ENCODE measurements around the gene MAN1A1. TPM values are rescaled to one million over a fixed set of nuclear protein-coding genes. Genes with fewer than 3 reads are reported as not detected.

MAN1A1 gene
- total RNA-seq, 4 donors from 2014 or later: 52.7 to 123 (median 97.1) TPM

GRCh38 chr6:119328892-119329793 lies 20.4 kb downstream of the MAN1A1 start:
- Histone ChIP-seq H3K4me3 (no peak overlapping the region), H3K27ac (no peak overlapping the region), H3K9me3 (no peaks in the 10 kb centered on the region), H3K36me3 (no peaks in the 10 kb centered on the region), H3K4me1 (peaks cover 0 to 15% (median 0%) of the 10 kb centered on the region in 4 donors), H3K27me3 (no peaks in the 10 kb centered on the region)
- in situ Hi-C loops (cut with MboI; ENCODE audit: low pct_ligation_motif_present in 1 of 4, low pct_unique_long_range_greater_than_20kb in 1 of 4, low sequenced_read_pairs in 3 of 4) (loop anchor here in 1 of 4 donors (25.0 kb wide), 1 partner anchor 192 kb away; no protein-coding TSS in a partner anchor), intact Hi-C loops (cut with DNase I; ENCODE audit: low total_unique reads) (no loop called here)
- no peak for DNase-seq
- TF ChIP-seq POLR2A (IDR thresholded peaks at IDR 0.05): no peak
- no peak for TF ChIP-seq POLR2AphosphoS5 (IDR thresholded peaks at IDR 0.05)
- TF ChIP-seq, protein P1, sequence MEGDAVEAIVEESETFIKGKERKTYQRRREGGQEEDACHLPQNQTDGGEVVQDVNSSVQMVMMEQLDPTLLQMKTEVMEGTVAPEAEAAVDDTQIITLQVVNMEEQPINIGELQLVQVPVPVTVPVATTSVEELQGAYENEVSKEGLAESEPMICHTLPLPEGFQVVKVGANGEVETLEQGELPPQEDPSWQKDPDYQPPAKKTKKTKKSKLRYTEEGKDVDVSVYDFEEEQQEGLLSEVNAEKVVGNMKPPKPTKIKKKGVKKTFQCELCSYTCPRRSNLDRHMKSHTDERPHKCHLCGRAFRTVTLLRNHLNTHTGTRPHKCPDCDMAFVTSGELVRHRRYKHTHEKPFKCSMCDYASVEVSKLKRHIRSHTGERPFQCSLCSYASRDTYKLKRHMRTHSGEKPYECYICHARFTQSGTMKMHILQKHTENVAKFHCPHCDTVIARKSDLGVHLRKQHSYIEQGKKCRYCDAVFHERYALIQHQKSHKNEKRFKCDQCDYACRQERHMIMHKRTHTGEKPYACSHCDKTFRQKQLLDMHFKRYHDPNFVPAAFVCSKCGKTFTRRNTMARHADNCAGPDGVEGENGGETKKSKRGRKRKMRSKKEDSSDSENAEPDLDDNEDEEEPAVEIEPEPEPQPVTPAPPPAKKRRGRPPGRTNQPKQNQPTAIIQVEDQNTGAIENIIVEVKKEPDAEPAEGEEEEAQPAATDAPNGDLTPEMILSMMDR (IDR thresholded peaks at IDR 0.05): no peak
- 83 to 94% methylated on average over 2 to 4 of the region's 4 CpGs for WGBS, 2 donors (ENCODE audit: low coverage in 1 of 2)

GRCh38 chr6:119328254-119328653 lies 21.3 kb downstream of the MAN1A1 start:
- in situ Hi-C loops (cut with MboI; ENCODE audit: low pct_ligation_motif_present in 1 of 4, low pct_unique_long_range_greater_than_20kb in 1 of 4, low sequenced_read_pairs in 3 of 4): loop anchor here in 1 of 4 donors (25.0 kb wide), 1 partner anchor 191 kb away; no protein-coding TSS in a partner anchor
- no peaks in the 10 kb centered on the region for H3K9me3 ChIP-seq
- no peak for DNase-seq
- no peak for TF ChIP-seq POLR2A (IDR thresholded peaks at IDR 0.05)
- TF ChIP-seq POLR2AphosphoS5 (IDR thresholded peaks at IDR 0.05): no peak
- TF ChIP-seq, protein P1 (IDR thresholded peaks at IDR 0.05): no peak
- TF ChIP-seq EP300 (IDR thresholded peaks at IDR 0.05; ENCODE audit: low read depth): no peak
- no peaks in the 10 kb centered on the region for H3K27me3 ChIP-seq
- H3K4me1 ChIP-seq: peaks cover 0 to 7% (median 0%) of the 10 kb centered on the region in 4 donors
- H3K36me3 ChIP-seq: no peaks in the 10 kb centered on the region
- 67 to 89% methylated on average over 2 of the region's 2 CpGs for WGBS, 2 donors (ENCODE audit: low coverage in 1 of 2)
- no peak overlapping the region for H3K27ac ChIP-seq
- H3K4me3 ChIP-seq: no peak overlapping the region
- intact Hi-C loops (cut with DNase I; ENCODE audit: low total_unique reads): no loop called here

- TF ChIP-seq, protein P1 (IDR thresholded peaks at IDR 0.05): no peak
- TF ChIP-seq POLR2A (IDR thresholded peaks at IDR 0.05) (no peak), POLR2AphosphoS5 (IDR thresholded peaks at IDR 0.05) (no peak), EP300 (IDR thresholded peaks at IDR 0.05; ENCODE audit: low read depth) (no peak)
- Histone ChIP-seq H3K36me3 (no peaks in the 10 kb centered on the region), H3K27me3 (no peaks in the 10 kb centered on the region), H3K4me1 (peaks cover 0 to 7% (median 0%) of the 10 kb centered on the region in 4 donors), H3K9me3 (no peaks in the 10 kb centered on the region), H3K4me3 (no peak overlapping the region), H3K27ac (no peak overlapping the region)
- 71 to 87% methylated on average over 2 of the region's 2 CpGs for WGBS, 2 donors (ENCODE audit: low coverage in 1 of 2)
- in situ Hi-C loops (cut with MboI; ENCODE audit: low pct_ligation_motif_present in 1 of 4, low pct_unique_long_range_greater_than_20kb in 1 of 4, low sequenced_read_pairs in 3 of 4): loop anchor here in 1 of 4 donors (25.0 kb wide), 1 partner anchor 191 kb away; no protein-coding TSS in a partner anchor
- no peak for DNase-seq
- intact Hi-C loops (cut with DNase I; ENCODE audit: low total_unique reads): no loop called here
Measured at GRCh38 chr6:119327810-119328209, 21.8 kb downstream of the MAN1A1 start.

GRCh38 chr6:119326291-119327005 lies 23.1 kb downstream of the MAN1A1 start:
- intact Hi-C loops (cut with DNase I; ENCODE audit: low total_unique reads) (no loop called here), in situ Hi-C loops (cut with MboI; ENCODE audit: low pct_ligation_motif_present in 1 of 4, low pct_unique_long_range_greater_than_20kb in 1 of 4, low sequenced_read_pairs in 3 of 4) (loop anchor here in 1 of 4 donors (25.0 kb wide), 1 partner anchor 189 kb away; no protein-coding TSS in a partner anchor)
- H3K4me3 ChIP-seq: no peak overlapping the region
- H3K36me3 ChIP-seq: no peaks in the 10 kb centered on the region
- H3K27ac ChIP-seq: no peak overlapping the region
- H3K9me3 ChIP-seq: no peaks in the 10 kb centered on the region
- 87 to 100% methylated on average over 2 to 10 of the region's 10 CpGs for WGBS, 2 donors (ENCODE audit: low coverage in 1 of 2)
- TF ChIP-seq, protein P1 (IDR thresholded peaks at IDR 0.05): no peak
- TF ChIP-seq EP300 (IDR thresholded peaks at IDR 0.05; ENCODE audit: low read depth) (no peak), POLR2AphosphoS5 (IDR thresholded peaks at IDR 0.05) (no peak), POLR2A (IDR thresholded peaks at IDR 0.05) (no peak)
- no peaks in the 10 kb centered on the region for H3K27me3 ChIP-seq
- peaks cover 0 to 7% (median 0%) of the 10 kb centered on the region in 4 donors for H3K4me1 ChIP-seq
- no peak for DNase-seq

Data from transverse colon (tissue), 4 donors.